Caco-2 (cell line): ENCODE results near the gene RRAGD. TPM values are rescaled to one million over a fixed set of nuclear protein-coding genes. Genes with fewer than 3 reads are reported as not detected.
A peak's percentile ranks its signal among the peaks of the same experiment; 100 is the strongest.

Source experiments
- BruUV-seq: library from RNA; stranded (reverse); fragments of 400-500 nt; replicated peaks from 2 replicates; lab custom pipeline; 2021; lab: Mats Ljungman, UMichigan
- CTCF ChIA-PET: fragments of 300-600 bp; sonication (Branson Sonifier 250); formaldehyde crosslinking; loops from one replicate; lab custom pipeline; 2022; ENCODE audit warnings: antibody characterized with exemption; lab: Charles Lee
- POLR2A ChIA-PET: fragments of 300-600 bp; sonication (Branson Sonifier 250); formaldehyde crosslinking; loops from one replicate; lab custom pipeline; 2022; ENCODE audit warnings: antibody characterized with exemption; lab: Charles Lee
- DNase-seq, 2 experiments: peaks; one replicate each; pipeline versions ENCODE4 v3.0.0 to v3.0.0-alpha.2; 2020 to 2022
- H3K27me3 ChIP-seq: replicated peaks from 2 replicates; pipeline ENCODE4 v1.6.0; 2011; ENCODE audit warnings: low read length; ENCODE audit not compliant: control insufficient read depth, insufficient read depth
- H3K36me3 ChIP-seq: 2 replicates; pipeline ENCODE4 v1.5.1; 2011; ENCODE audit warnings: low read length; ENCODE audit not compliant: control insufficient read depth, insufficient read depth
- H3K4me1 ChIP-seq: fragments of 250-450 bp; sonication (Bioruptor Pico); 2 replicates; pipeline ENCODE4 v1.5.1; 2020; ENCODE audit warnings: mild to moderate bottlenecking
- H3K4me3 ChIP-seq: 2 replicates; pipeline ENCODE4 v1.5.1; 2011; ENCODE audit warnings: low read depth, mild to moderate bottlenecking, control low read depth, low read length
- H3K9me3 ChIP-seq: fragments of 250-450 bp; sonication (Bioruptor Pico); 2 replicates; pipeline ENCODE4 v1.5.1; 2020; ENCODE audit warnings: mild to moderate bottlenecking, moderate library complexity
- H3K27ac Mint-ChIP-seq: one replicate; pipeline ENCODE4 v1.8.0; 2022; ENCODE audit warnings: mixed read lengths; ENCODE audit not compliant: unreplicated experiment
- H3K27me3 Mint-ChIP-seq: one replicate; pipeline ENCODE4 v1.8.0; 2022; ENCODE audit warnings: mixed read lengths; ENCODE audit not compliant: insufficient read depth, unreplicated experiment
- H3K36me3 Mint-ChIP-seq: one replicate; pipeline ENCODE4 v1.8.0; 2022; ENCODE audit warnings: mild to moderate bottlenecking, mixed read lengths; ENCODE audit not compliant: insufficient read depth, unreplicated experiment
- H3K4me1 Mint-ChIP-seq: one replicate; pipeline ENCODE4 v1.8.0; 2022; ENCODE audit warnings: low read depth, mixed read lengths; ENCODE audit not compliant: unreplicated experiment
- H3K4me3 Mint-ChIP-seq: one replicate; pipeline ENCODE4 v1.8.0; 2022; ENCODE audit warnings: mild to moderate bottlenecking, moderate library complexity, mixed read lengths; ENCODE audit not compliant: unreplicated experiment
- H3K9me3 Mint-ChIP-seq: one replicate; pipeline ENCODE4 v1.8.0; 2022; ENCODE audit warnings: mixed read lengths; ENCODE audit not compliant: unreplicated experiment
- intact Hi-C: fragments of 100-400 bp; cut with micrococcal nuclease; formaldehyde crosslinking; loops from one replicate; pipeline ENCODE4 v1.10.0; 2022; ENCODE audit not compliant: unreplicated experiment
- total RNA-seq: library from RNA; stranded (reverse); gene quantifications from 2 replicates; pipeline ENCODE4 v1.2.3, GENCODE V29; 2022
- TF ChIP-seq, protein P1 (sequence below), 2 experiments: fragments of 200-600 bp in 1 of 2; IDR thresholded peaks; 1 replicate in 1 of 2; 2 replicates in 1 of 2; pipeline versions ENCODE4 v1.5.1 to v1.8.0; 2011 to 2022; ENCODE audit warnings: antibody characterized with exemption in 1 of 2, control low read depth in 1 of 2, inconsistent platforms in 1 of 2, low read depth in 1 of 2, low read length in 1 of 2, mild to moderate bottlenecking in 1 of 2, moderate library complexity in 1 of 2; ENCODE audit not compliant: insufficient read depth in 1 of 2, severe bottlenecking in 1 of 2, unreplicated experiment in 1 of 2

RRAGD gene
- total RNA-seq, 1 experiment from 2014 or later = 8.0 TPM

DNA sequence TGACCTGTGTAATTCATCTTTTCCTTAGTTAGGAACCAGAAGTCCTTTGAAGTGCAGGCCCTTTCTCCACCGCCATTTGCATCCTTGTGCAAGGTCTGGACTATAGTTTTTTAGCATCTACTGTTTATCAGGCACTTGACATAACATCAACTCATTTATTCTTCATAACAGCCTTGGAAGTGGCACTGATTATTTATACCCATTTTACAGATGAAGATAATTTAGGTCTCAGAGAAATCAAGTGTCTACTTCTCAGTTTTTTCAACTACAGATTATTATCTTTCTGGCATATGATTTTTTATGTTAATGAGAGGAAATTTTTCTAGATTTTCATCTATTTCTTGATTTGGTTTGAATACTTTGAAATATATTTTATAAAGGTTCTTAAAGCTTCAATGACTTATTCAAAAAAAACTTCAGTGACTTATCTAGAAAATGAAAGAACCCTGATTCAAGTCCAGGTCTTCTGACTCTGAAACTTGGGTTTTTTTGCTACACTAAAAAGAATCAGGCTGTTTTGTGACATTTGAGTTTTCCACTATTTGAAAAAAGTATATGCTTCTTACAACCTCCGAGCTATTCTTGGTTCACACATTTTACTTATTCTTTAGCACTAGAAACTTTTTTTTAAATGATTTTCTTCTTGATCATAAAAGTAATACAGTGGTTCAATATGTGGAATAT lies 56.4 kb downstream of the RRAGD start:
- Histone ChIP-seq H3K4me3 (no peak overlapping the region), H3K9me3 (no peaks in the 10 kb centered on the region), H3K36me3 (no peaks in the 10 kb centered on the region), H3K4me1 (peaks cover 7% of the 10 kb centered on the region; the same call in 1 of the 2 replicates), H3K27me3 (no peaks in the 10 kb centered on the region)
- intact Hi-C loops = no loop called here
- DNase-seq = no peak
- H3K27me3 Mint-ChIP-seq = no peaks in the 10 kb centered on the region
- no peak overlapping the region for H3K27ac Mint-ChIP-seq
- ChIA-PET CTCF (interaction anchor here (1.0 kb wide), 1 partner anchor 8 kb away, joined by 6 read pairs; no protein-coding TSS in a partner anchor), POLR2A (no interaction called here)
- no peak overlapping the region for H3K4me3 Mint-ChIP-seq
- H3K36me3 Mint-ChIP-seq = peaks cover 12% of the 10 kb centered on the region
- H3K9me3 Mint-ChIP-seq = no peaks in the 10 kb centered on the region
- TF ChIP-seq, protein P1, sequence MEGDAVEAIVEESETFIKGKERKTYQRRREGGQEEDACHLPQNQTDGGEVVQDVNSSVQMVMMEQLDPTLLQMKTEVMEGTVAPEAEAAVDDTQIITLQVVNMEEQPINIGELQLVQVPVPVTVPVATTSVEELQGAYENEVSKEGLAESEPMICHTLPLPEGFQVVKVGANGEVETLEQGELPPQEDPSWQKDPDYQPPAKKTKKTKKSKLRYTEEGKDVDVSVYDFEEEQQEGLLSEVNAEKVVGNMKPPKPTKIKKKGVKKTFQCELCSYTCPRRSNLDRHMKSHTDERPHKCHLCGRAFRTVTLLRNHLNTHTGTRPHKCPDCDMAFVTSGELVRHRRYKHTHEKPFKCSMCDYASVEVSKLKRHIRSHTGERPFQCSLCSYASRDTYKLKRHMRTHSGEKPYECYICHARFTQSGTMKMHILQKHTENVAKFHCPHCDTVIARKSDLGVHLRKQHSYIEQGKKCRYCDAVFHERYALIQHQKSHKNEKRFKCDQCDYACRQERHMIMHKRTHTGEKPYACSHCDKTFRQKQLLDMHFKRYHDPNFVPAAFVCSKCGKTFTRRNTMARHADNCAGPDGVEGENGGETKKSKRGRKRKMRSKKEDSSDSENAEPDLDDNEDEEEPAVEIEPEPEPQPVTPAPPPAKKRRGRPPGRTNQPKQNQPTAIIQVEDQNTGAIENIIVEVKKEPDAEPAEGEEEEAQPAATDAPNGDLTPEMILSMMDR (IDR thresholded peaks at IDR 0.05; ENCODE audit: insufficient read depth in 1 of 2, low read depth in 1 of 2, low read length in 1 of 2, severe bottlenecking in 1 of 2, unreplicated experiment in 1 of 2) = no peak
- BruUV-seq = no TSS peak
- H3K4me1 Mint-ChIP-seq = peaks cover under 1% of the 10 kb centered on the region

DNA sequence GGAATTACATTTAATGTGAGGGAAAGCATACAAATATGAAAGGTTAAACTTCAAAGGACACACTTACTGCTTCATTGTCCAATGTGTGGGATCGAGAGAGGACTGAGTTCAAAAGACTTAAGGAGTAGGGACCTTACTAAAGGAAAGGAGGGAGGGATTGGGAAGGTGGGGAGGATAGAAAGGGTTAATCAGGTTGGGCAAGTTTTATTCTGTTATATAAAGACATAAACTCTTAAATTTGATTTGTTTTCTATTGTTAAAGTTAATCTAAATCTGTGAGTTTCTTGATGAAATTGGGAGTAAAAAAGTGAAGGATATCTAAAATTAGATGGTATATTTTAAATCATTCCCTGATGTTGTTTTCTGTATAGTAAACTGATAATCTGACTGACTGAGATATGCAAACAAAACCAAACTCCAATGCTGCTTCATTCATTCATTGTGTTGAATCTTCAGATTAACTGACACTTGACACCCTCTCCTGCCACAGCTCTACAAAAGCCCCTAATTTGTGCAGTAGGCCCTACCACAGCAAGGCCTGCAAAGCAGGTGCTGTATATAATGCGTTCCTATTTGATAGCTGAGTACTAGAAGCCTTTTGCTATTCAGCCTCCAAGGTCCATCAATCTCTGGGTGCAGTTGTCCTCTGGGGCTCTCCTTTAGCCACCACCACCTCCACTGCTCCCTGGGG lies 58.2 kb downstream of the RRAGD start:
- Histone ChIP-seq H3K4me1 (peaks cover 14% of the 10 kb centered on the region), H3K36me3 (no peaks in the 10 kb centered on the region), H3K9me3 (no peaks in the 10 kb centered on the region), H3K4me3 (no peak overlapping the region), H3K27me3 (no peaks in the 10 kb centered on the region)
- intact Hi-C loops = loop anchor here (5.0 kb wide), 1 partner anchor 42 kb away; no protein-coding TSS in a partner anchor
- CTCF ChIA-PET = no interaction called here
- Mint-ChIP-seq H3K27me3 (no peaks in the 10 kb centered on the region), H3K4me1 (peaks cover 13% of the 10 kb centered on the region), H3K9me3 (no peaks in the 10 kb centered on the region), H3K4me3 (peak overlapping the region; percentile 96), H3K27ac (peak overlapping the region; percentile 82), H3K36me3 (peaks cover 12% of the 10 kb centered on the region)
- DNase-seq = no peak
- BruUV-seq = no TSS peak
- POLR2A ChIA-PET = no interaction called here
- TF ChIP-seq, protein P1 (IDR thresholded peaks at IDR 0.05; ENCODE audit: insufficient read depth in 1 of 2, low read depth in 1 of 2, low read length in 1 of 2, severe bottlenecking in 1 of 2, unreplicated experiment in 1 of 2) = no peak

GRCh38 chr6:89353118-89353556 lies 58.9 kb downstream of the RRAGD start:
- DNase-seq = no peak
- POLR2A ChIA-PET = interaction anchor here (0.7 to 1.0 kb wide), 2 partner anchors 15 to 199 kb away, joined by 3 to 5 read pairs; no protein-coding TSS in a partner anchor
- peak overlapping the region; percentile 82 for H3K27ac Mint-ChIP-seq
- BruUV-seq = TSS peak; percentile 91
- no peaks in the 10 kb centered on the region for H3K9me3 Mint-ChIP-seq
- no peaks in the 10 kb centered on the region for H3K27me3 ChIP-seq
- CTCF ChIA-PET = interaction anchor here (0.7 kb wide), 2 partner anchors 49 to 403 kb away, joined by 3 to 7 read pairs; no protein-coding TSS in a partner anchor
- H3K36me3 ChIP-seq = no peaks in the 10 kb centered on the region
- peaks cover 12% of the 10 kb centered on the region for H3K36me3 Mint-ChIP-seq
- no peaks in the 10 kb centered on the region for H3K9me3 ChIP-seq
- peak overlapping the region; percentile 96 for H3K4me3 Mint-ChIP-seq
- intact Hi-C loops = loop anchor here (5.0 kb wide), 1 partner anchor 41 kb away; no protein-coding TSS in a partner anchor
- TF ChIP-seq, protein P1 (IDR thresholded peaks at IDR 0.05; ENCODE audit: insufficient read depth in 1 of 2, low read depth in 1 of 2, low read length in 1 of 2, severe bottlenecking in 1 of 2, unreplicated experiment in 1 of 2) = no peak
- peak overlapping the region; percentile 92 for H3K4me3 ChIP-seq
- peaks cover 16% of the 10 kb centered on the region for H3K4me1 Mint-ChIP-seq
- no peaks in the 10 kb centered on the region for H3K27me3 Mint-ChIP-seq
- H3K4me1 ChIP-seq = peaks cover 21% of the 10 kb centered on the region
